ENCODE results near the gene PLXDC2.

PLXDC2 gene

DNA sequence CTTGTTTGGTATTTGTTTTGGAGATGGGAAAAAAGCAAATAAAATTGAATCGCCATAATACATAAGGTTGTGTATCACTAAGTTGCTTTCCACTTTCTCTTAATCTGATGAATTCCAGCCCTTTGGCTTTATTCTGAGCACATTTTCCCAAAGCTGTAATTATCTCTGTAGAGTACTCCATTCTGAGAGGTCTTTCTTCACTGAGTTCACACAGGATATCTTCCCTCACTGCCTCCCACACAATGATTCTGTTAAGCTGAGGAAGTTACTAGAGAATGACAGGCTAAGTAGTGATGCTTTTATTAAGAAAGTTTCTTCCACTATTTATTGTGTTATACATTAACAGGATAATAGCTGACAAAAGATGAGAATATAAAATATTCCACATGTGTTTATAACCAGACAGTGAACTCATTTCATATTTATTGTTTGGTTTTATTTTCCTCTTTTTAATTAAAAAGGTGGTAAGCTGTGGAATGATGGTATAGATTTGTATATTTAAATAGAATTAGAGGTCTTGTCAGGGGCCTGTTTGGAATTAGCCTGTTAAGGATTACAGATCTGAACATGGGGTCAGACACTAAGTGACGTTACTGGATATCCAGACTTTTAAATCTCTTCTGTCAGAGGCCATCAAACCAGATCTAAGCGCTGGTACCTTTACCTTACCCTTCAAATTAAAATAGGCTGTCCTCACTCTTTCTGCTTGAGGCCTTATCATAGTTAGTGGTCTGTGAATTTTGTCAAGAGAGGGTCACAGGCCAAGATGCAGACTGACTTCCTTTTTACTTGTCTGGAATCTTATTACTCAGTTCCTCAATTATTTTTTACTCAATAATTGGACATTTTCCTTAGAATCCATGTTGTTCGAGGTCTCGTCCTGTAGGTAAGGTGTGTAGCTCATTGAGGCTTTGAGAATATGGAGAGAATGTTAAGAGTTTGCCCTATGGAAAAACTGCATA, 8.4 kb downstream of the PLXDC2 start:
- Histone ChIP-seq H3K9me3 (ENCODE audit: low read length) (no peaks in the 10 kb centered on the region), H3K9me2 (ENCODE audit: low read depth, low read length) (no peaks in the 10 kb centered on the region), H3K9ac (ENCODE audit: low read length) (no peak overlapping the region), H3K4me2 (ENCODE audit: low read length) (no peak overlapping the region), H3K27ac (ENCODE audit: low read depth, low read length, poor library complexity, severe bottlenecking) (no peak overlapping the region), H2AFZ (ENCODE audit: low read length) (no peak overlapping the region), H3K4me3 (ENCODE audit: low read depth, low read length, poor library complexity, severe bottlenecking) (no peak overlapping the region), H3K27me3 (ENCODE audit: insufficient read depth, low read length) (no peaks in the 10 kb centered on the region), H3F3A (ENCODE audit: insufficient read depth, low read length) (no peaks in the 10 kb centered on the region), H4K20me1 (ENCODE audit: insufficient read depth, low read length) (no peaks in the 10 kb centered on the region), H3K36me3 (ENCODE audit: insufficient read depth, low read length) (no peaks in the 10 kb centered on the region), H3K4me1 (ENCODE audit: insufficient read depth, low read length, severe bottlenecking) (no peaks in the 10 kb centered on the region), H3K79me2 (ENCODE audit: insufficient read depth, low read length) (no peaks in the 10 kb centered on the region)
- no peak for TF ChIP-seq EZH2 (IDR thresholded peaks at IDR 0.05; ENCODE audit: borderline replicate concordance, low read length)

- no peaks in the 10 kb centered on the region for H4K20me1 ChIP-seq (ENCODE audit: insufficient read depth, low read length)
- H3K27ac ChIP-seq (ENCODE audit: low read depth, low read length, poor library complexity, severe bottlenecking) = no peak overlapping the region
- no peak overlapping the region for H3K4me2 ChIP-seq (ENCODE audit: low read length)
- no peaks in the 10 kb centered on the region for H3K4me1 ChIP-seq (ENCODE audit: insufficient read depth, low read length, severe bottlenecking)
- H3K9me3 ChIP-seq (ENCODE audit: low read length) = no peaks in the 10 kb centered on the region
- no peaks in the 10 kb centered on the region for H3K79me2 ChIP-seq (ENCODE audit: insufficient read depth, low read length)
- no peaks in the 10 kb centered on the region for H3K9me2 ChIP-seq (ENCODE audit: low read depth, low read length)
- no peak overlapping the region for H3K9ac ChIP-seq (ENCODE audit: low read length)
- no peak for TF ChIP-seq CTCF (IDR thresholded peaks at IDR 0.05; ENCODE audit: low read length)
- no peak for TF ChIP-seq EZH2 (IDR thresholded peaks at IDR 0.05; ENCODE audit: borderline replicate concordance, low read length)
- H3K36me3 ChIP-seq (ENCODE audit: insufficient read depth, low read length) = no peaks in the 10 kb centered on the region
- no peak overlapping the region for H3K4me3 ChIP-seq (ENCODE audit: low read depth, low read length, poor library complexity, severe bottlenecking)
- H2AFZ ChIP-seq (ENCODE audit: low read length) = no peak overlapping the region
- no peaks in the 10 kb centered on the region for H3K27me3 ChIP-seq (ENCODE audit: insufficient read depth, low read length)
- no peaks in the 10 kb centered on the region for H3F3A ChIP-seq (ENCODE audit: insufficient read depth, low read length)
Measured at GRCh38 chr10:19825700-19826099, 9.5 kb downstream of the PLXDC2 start.

GRCh38 chr10:19826712-19827111, 10.5 kb downstream of the PLXDC2 start:
- H3K79me2 ChIP-seq (ENCODE audit: insufficient read depth, low read length) = no peaks in the 10 kb centered on the region
- H3K27ac ChIP-seq (ENCODE audit: low read depth, low read length, poor library complexity, severe bottlenecking) = no peak overlapping the region
- H3K9me2 ChIP-seq (ENCODE audit: low read depth, low read length) = no peaks in the 10 kb centered on the region
- no peak overlapping the region for H3K4me3 ChIP-seq (ENCODE audit: low read depth, low read length, poor library complexity, severe bottlenecking)
- H4K20me1 ChIP-seq (ENCODE audit: insufficient read depth, low read length) = no peaks in the 10 kb centered on the region
- no peak for TF ChIP-seq EZH2 (IDR thresholded peaks at IDR 0.05; ENCODE audit: borderline replicate concordance, low read length)
- no peak for TF ChIP-seq CTCF (IDR thresholded peaks at IDR 0.05; ENCODE audit: low read length)
- no peak overlapping the region for H3K9ac ChIP-seq (ENCODE audit: low read length)
- no peaks in the 10 kb centered on the region for H3K36me3 ChIP-seq (ENCODE audit: insufficient read depth, low read length)
- H3K9me3 ChIP-seq (ENCODE audit: low read length) = no peaks in the 10 kb centered on the region
- H2AFZ ChIP-seq (ENCODE audit: low read length) = no peak overlapping the region
- no peaks in the 10 kb centered on the region for H3K4me1 ChIP-seq (ENCODE audit: insufficient read depth, low read length, severe bottlenecking)
- H3K4me2 ChIP-seq (ENCODE audit: low read length) = no peak overlapping the region
- no peaks in the 10 kb centered on the region for H3K27me3 ChIP-seq (ENCODE audit: insufficient read depth, low read length)
- no peaks in the 10 kb centered on the region for H3F3A ChIP-seq (ENCODE audit: insufficient read depth, low read length)
